GM12864 (cell line): ENCODE measurements around the gene PRKD1.

Experiments used
- DNase-seq: peaks from one replicate; pipeline ENCODE4 v3.0.0-alpha.2; 2011; ENCODE audit warnings: low read depth
- H3K4me3 ChIP-seq: 2 replicates; pipeline ENCODE4 v1.5.1; 2011; ENCODE audit warnings: mild to moderate bottlenecking, low read depth, low read length, control low read depth
- TF ChIP-seq, protein P1 (sequence below): IDR thresholded peaks from 2 replicates; pipeline ENCODE4 v1.5.1; 2011; ENCODE audit warnings: low read depth, mild to moderate bottlenecking, moderate library complexity, low read length, control low read depth, inconsistent platforms; ENCODE audit errors: missing control alignments

The PRKD1 gene

GRCh38 chr14:29587761-29588470 is 339.7 kb downstream of the PRKD1 start:
- TF ChIP-seq, protein P1, sequence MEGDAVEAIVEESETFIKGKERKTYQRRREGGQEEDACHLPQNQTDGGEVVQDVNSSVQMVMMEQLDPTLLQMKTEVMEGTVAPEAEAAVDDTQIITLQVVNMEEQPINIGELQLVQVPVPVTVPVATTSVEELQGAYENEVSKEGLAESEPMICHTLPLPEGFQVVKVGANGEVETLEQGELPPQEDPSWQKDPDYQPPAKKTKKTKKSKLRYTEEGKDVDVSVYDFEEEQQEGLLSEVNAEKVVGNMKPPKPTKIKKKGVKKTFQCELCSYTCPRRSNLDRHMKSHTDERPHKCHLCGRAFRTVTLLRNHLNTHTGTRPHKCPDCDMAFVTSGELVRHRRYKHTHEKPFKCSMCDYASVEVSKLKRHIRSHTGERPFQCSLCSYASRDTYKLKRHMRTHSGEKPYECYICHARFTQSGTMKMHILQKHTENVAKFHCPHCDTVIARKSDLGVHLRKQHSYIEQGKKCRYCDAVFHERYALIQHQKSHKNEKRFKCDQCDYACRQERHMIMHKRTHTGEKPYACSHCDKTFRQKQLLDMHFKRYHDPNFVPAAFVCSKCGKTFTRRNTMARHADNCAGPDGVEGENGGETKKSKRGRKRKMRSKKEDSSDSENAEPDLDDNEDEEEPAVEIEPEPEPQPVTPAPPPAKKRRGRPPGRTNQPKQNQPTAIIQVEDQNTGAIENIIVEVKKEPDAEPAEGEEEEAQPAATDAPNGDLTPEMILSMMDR = no peak
- no peak for DNase-seq
- H3K4me3 ChIP-seq = no peak overlapping the region

DNA sequence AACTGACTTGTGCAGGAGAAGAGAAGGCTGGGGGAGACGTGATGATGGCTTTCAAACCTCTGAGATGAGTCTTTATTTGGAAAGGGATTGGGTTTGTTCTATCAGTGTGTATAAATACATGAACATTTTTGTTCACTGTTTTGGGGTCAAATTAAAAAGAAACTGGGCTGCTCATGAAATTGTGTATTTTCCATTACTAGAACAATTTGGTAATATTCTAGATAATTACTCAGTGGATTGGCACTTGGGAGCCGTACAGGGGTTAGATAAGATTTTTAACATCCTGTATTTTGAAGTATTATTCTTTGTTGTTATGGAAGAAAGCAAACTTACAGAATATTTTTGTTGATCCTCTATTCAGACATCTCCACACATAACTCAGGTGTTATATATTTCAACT is 340.6 kb downstream of the PRKD1 start:
- no peak overlapping the region for H3K4me3 ChIP-seq
- TF ChIP-seq, protein P1 = no peak
- no peak for DNase-seq

DNA sequence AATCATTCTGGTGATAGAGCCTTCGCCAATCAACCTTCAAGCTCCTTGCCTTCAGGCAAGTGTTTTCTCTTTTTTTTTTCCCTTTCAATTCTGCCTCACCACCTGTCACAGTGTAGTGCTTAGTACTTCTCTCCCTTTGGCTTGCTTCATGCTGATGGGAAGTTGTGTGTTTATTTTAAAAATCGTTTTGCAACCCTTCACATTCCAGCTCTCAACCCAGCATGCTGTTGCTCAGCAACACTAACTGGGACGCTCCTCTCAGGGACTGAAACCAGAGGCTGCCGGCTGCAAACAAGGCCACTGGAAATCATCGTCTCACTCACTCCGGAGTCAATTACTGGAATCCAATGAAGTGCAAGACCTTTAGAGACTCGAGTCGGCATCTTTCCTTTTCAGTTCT is 342.7 kb downstream of the PRKD1 start:
- TF ChIP-seq, protein P1 = no peak
- no peak overlapping the region for H3K4me3 ChIP-seq
- DNase-seq = no peak

- H3K4me3 ChIP-seq = no peak overlapping the region
- DNase-seq = no peak
- TF ChIP-seq, protein P1 = no peak
Observed at GRCh38 chr14:29580763-29581162, 346.9 kb downstream of the PRKD1 start.

GRCh38 chr14:29579838-29580237 is 347.8 kb downstream of the PRKD1 start:
- no peak overlapping the region for H3K4me3 ChIP-seq
- no peak for DNase-seq
- TF ChIP-seq, protein P1 = no peak

- TF ChIP-seq, protein P1 = no peak
- DNase-seq = no peak
- H3K4me3 ChIP-seq = no peak overlapping the region
Observed at GRCh38 chr14:29576927-29577326, 350.7 kb downstream of the PRKD1 start.

DNA sequence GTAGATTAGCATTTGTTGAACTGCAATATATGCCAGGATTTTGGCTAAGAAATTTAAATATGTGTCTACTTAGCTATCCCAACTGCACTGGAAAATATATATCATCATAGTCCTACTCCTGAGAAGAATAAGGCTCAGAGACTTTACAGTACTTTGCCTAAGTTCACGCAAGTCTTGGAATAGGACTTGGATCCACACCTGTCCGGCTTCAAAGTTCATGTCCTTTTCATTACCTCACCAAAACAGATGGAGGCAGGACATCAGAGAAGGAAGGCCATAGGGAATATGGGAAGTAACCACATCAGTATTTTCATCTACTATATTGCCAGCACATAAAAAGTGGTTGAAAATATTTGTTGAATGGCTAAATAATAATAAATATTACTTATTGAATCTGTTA is 358.5 kb downstream of the PRKD1 start:
- TF ChIP-seq, protein P1 = no peak
- DNase-seq = no peak

More for the DNA sequence above, 358.5 kb downstream of the PRKD1 start:
- no peak overlapping the region for H3K4me3 ChIP-seq
